ENCODE results near the gene LDB1.

Gene LDB1

GRCh38 chr10:102090772-102091171, 29.4 kb downstream of the LDB1 start:
- no peak overlapping the region for H3K4me3 ChIP-seq (ENCODE audit: low read length)
- no peaks in the 10 kb centered on the region for H3K9me3 ChIP-seq (ENCODE audit: control insufficient read depth, insufficient read depth, low read length)
- H3K36me3 ChIP-seq (ENCODE audit: control insufficient read depth, low read length) = no peaks in the 10 kb centered on the region
- no peaks in the 10 kb centered on the region for H3K27me3 ChIP-seq (ENCODE audit: control insufficient read depth, low read length)
- no peaks in the 10 kb centered on the region for H3K79me2 ChIP-seq (ENCODE audit: control insufficient read depth, low read length)
- no peaks in the 10 kb centered on the region for H3K4me1 ChIP-seq (ENCODE audit: control insufficient read depth, low read length)
- no peak overlapping the region for H3K4me2 ChIP-seq (ENCODE audit: low read length)
- H3K9me2 ChIP-seq (replicated peaks; ENCODE audit: control insufficient read depth, low read length) = no peaks in the 10 kb centered on the region
- no peaks in the 10 kb centered on the region for H3F3A ChIP-seq (ENCODE audit: control insufficient read depth, insufficient read depth)
- TF ChIP-seq EZH2phosphoT487 (IDR thresholded peaks at IDR 0.05; ENCODE audit: borderline replicate concordance, low read length) (no peak), CTCF (IDR thresholded peaks at IDR 0.05; ENCODE audit: low read depth, low read length, poor library complexity, severe bottlenecking) (no peak)
- no peaks in the 10 kb centered on the region for H4K20me1 ChIP-seq (ENCODE audit: control insufficient read depth, insufficient read depth, low read depth, low read length)
- H3K27ac ChIP-seq (ENCODE audit: low read depth, low read length) = no peak overlapping the region

- H3K79me2 ChIP-seq (ENCODE audit: control insufficient read depth, low read length) = no peaks in the 10 kb centered on the region
- H3K27ac ChIP-seq (ENCODE audit: low read depth, low read length) = no peak overlapping the region
- peaks cover under 1% of the 10 kb centered on the region; the same call in 1 of the 2 replicates for H3K27me3 ChIP-seq (ENCODE audit: control insufficient read depth, low read length)
- no peaks in the 10 kb centered on the region for H3K36me3 ChIP-seq (ENCODE audit: control insufficient read depth, low read length)
- no peaks in the 10 kb centered on the region for H3K9me3 ChIP-seq (ENCODE audit: control insufficient read depth, insufficient read depth, low read length)
- no peaks in the 10 kb centered on the region for H3F3A ChIP-seq (ENCODE audit: control insufficient read depth, insufficient read depth)
- no peak overlapping the region for H3K4me3 ChIP-seq (ENCODE audit: low read length)
- no peak overlapping the region for H3K4me2 ChIP-seq (ENCODE audit: low read length)
- no peaks in the 10 kb centered on the region for H3K4me1 ChIP-seq (ENCODE audit: control insufficient read depth, low read length)
- no peaks in the 10 kb centered on the region for H3K9me2 ChIP-seq (replicated peaks; ENCODE audit: control insufficient read depth, low read length)
- TF ChIP-seq EZH2phosphoT487 (IDR thresholded peaks at IDR 0.05; ENCODE audit: borderline replicate concordance, low read length) (no peak), CTCF (IDR thresholded peaks at IDR 0.05; ENCODE audit: low read depth, low read length, poor library complexity, severe bottlenecking) (no peak)
- no peaks in the 10 kb centered on the region for H4K20me1 ChIP-seq (ENCODE audit: control insufficient read depth, insufficient read depth, low read depth, low read length)
Measured at GRCh38 chr10:102086196-102086595, 34.0 kb downstream of the LDB1 start.

GRCh38 chr10:102085336-102085735, 34.8 kb downstream of the LDB1 start:
- H3K36me3 ChIP-seq (ENCODE audit: control insufficient read depth, low read length) = no peaks in the 10 kb centered on the region
- H3K27me3 ChIP-seq (ENCODE audit: control insufficient read depth, low read length) = peaks cover 7% of the 10 kb centered on the region
- H3K27ac ChIP-seq (ENCODE audit: low read depth, low read length) = no peak overlapping the region
- H3K9me3 ChIP-seq (ENCODE audit: control insufficient read depth, insufficient read depth, low read length) = no peaks in the 10 kb centered on the region
- H3K9me2 ChIP-seq (replicated peaks; ENCODE audit: control insufficient read depth, low read length) = no peaks in the 10 kb centered on the region
- H3F3A ChIP-seq (ENCODE audit: control insufficient read depth, insufficient read depth) = no peaks in the 10 kb centered on the region
- H4K20me1 ChIP-seq (ENCODE audit: control insufficient read depth, insufficient read depth, low read depth, low read length) = no peaks in the 10 kb centered on the region
- no peaks in the 10 kb centered on the region for H3K4me1 ChIP-seq (ENCODE audit: control insufficient read depth, low read length)
- no peak overlapping the region for H3K4me2 ChIP-seq (ENCODE audit: low read length)
- no peak overlapping the region for H3K4me3 ChIP-seq (ENCODE audit: low read length)
- TF ChIP-seq CTCF (IDR thresholded peaks at IDR 0.05; ENCODE audit: low read depth, low read length, poor library complexity, severe bottlenecking) = no peak
- TF ChIP-seq EZH2phosphoT487 (IDR thresholded peaks at IDR 0.05; ENCODE audit: borderline replicate concordance, low read length) = no peak
- H3K79me2 ChIP-seq (ENCODE audit: control insufficient read depth, low read length) = no peaks in the 10 kb centered on the region

- H3K79me2 ChIP-seq (ENCODE audit: control insufficient read depth, low read length) = no peaks in the 10 kb centered on the region
- no peak overlapping the region for H3K4me3 ChIP-seq (ENCODE audit: low read length)
- H3K4me2 ChIP-seq (ENCODE audit: low read length) = no peak overlapping the region
- H3F3A ChIP-seq (ENCODE audit: control insufficient read depth, insufficient read depth) = no peaks in the 10 kb centered on the region
- H3K9me3 ChIP-seq (ENCODE audit: control insufficient read depth, insufficient read depth, low read length) = no peaks in the 10 kb centered on the region
- H4K20me1 ChIP-seq (ENCODE audit: control insufficient read depth, insufficient read depth, low read depth, low read length) = no peaks in the 10 kb centered on the region
- no peak overlapping the region for H3K27ac ChIP-seq (ENCODE audit: low read depth, low read length)
- H3K9me2 ChIP-seq (replicated peaks; ENCODE audit: control insufficient read depth, low read length) = no peaks in the 10 kb centered on the region
- H3K36me3 ChIP-seq (ENCODE audit: control insufficient read depth, low read length) = no peaks in the 10 kb centered on the region
- no peak for TF ChIP-seq EZH2phosphoT487 (IDR thresholded peaks at IDR 0.05; ENCODE audit: borderline replicate concordance, low read length)
- TF ChIP-seq CTCF (IDR thresholded peaks at IDR 0.05; ENCODE audit: low read depth, low read length, poor library complexity, severe bottlenecking) = no peak
- peaks cover 7% of the 10 kb centered on the region for H3K27me3 ChIP-seq (ENCODE audit: control insufficient read depth, low read length)
- no peaks in the 10 kb centered on the region for H3K4me1 ChIP-seq (ENCODE audit: control insufficient read depth, low read length)
Measured at GRCh38 chr10:102083541-102083940, 36.6 kb downstream of the LDB1 start.
